Measurements from ENCODE around the gene FBXW12. TPM values are rescaled to one million over a fixed set of nuclear protein-coding genes. Genes with fewer than 3 reads are reported as not detected.
A peak's percentile ranks its signal among the peaks of the same experiment; 100 is the strongest.

Gene FBXW12
- total RNA-seq, 1 donor from 2014 or later = not detected

- ATAC-seq (no peak), DNase-seq (peak; percentile 44)
- no peak for TF ChIP-seq CTCF (IDR thresholded peaks at IDR 0.05)
- intact Hi-C loops (cut with DNase I) = no loop called here
- no peaks in the 10 kb centered on the region for H3K4me1 ChIP-seq
- no peaks in the 10 kb centered on the region for H3K9me3 ChIP-seq
- no peak overlapping the region for H3K27ac ChIP-seq
- no peaks in the 10 kb centered on the region for H3K27me3 ChIP-seq
- no peak overlapping the region for H3K4me3 ChIP-seq
- peaks cover 72% of the 10 kb centered on the region for H3K36me3 ChIP-seq
These were observed 36.8 kb downstream of the FBXW12 start for GRCh38 chr3:48408823-48409281.

- peak; percentile 46 for DNase-seq
- no peak for TF ChIP-seq CTCF (IDR thresholded peaks at IDR 0.05)
These were observed 37.5 kb downstream of the FBXW12 start for GRCh38 chr3:48409291-48410201.

GRCh38 chr3:48410205-48411040 lies 38.4 kb downstream of the FBXW12 start:
- no peaks in the 10 kb centered on the region for H3K9me3 ChIP-seq
- no peak overlapping the region for H3K4me3 ChIP-seq
- H3K27me3 ChIP-seq = no peaks in the 10 kb centered on the region
- ATAC-seq (no peak), DNase-seq (peak; percentile 43)
- TF ChIP-seq CTCF (IDR thresholded peaks at IDR 0.05) = no peak
- no peak overlapping the region for H3K27ac ChIP-seq
- H3K4me1 ChIP-seq = no peaks in the 10 kb centered on the region
- peaks cover 76% of the 10 kb centered on the region for H3K36me3 ChIP-seq
- intact Hi-C loops (cut with DNase I) = no loop called here

More at GRCh38 chr3:48409291-48410201, 37.5 kb downstream of the FBXW12 start:
- Histone ChIP-seq H3K27ac (no peak overlapping the region), H3K27me3 (no peaks in the 10 kb centered on the region), H3K9me3 (no peaks in the 10 kb centered on the region), H3K4me1 (no peaks in the 10 kb centered on the region), H3K36me3 (peaks cover 76% of the 10 kb centered on the region), H3K4me3 (no peak overlapping the region)
- intact Hi-C loops (cut with DNase I) = no loop called here
- no peak for ATAC-seq

GRCh38 chr3:48411041-48411588 lies 39.1 kb downstream of the FBXW12 start:
- Histone ChIP-seq H3K4me1 (no peaks in the 10 kb centered on the region), H3K27ac (no peak overlapping the region), H3K36me3 (peaks cover 76% of the 10 kb centered on the region), H3K27me3 (no peaks in the 10 kb centered on the region), H3K4me3 (no peak overlapping the region), H3K9me3 (no peaks in the 10 kb centered on the region)
- DNase-seq = no peak
- intact Hi-C loops (cut with DNase I) = no loop called here
- ATAC-seq = no peak
- TF ChIP-seq CTCF (IDR thresholded peaks at IDR 0.05) = no peak

GRCh38 chr3:48411606-48412374 lies 39.8 kb downstream of the FBXW12 start:
- Histone ChIP-seq H3K4me3 (no peak overlapping the region), H3K4me1 (no peaks in the 10 kb centered on the region), H3K9me3 (no peaks in the 10 kb centered on the region), H3K36me3 (peaks cover 71% of the 10 kb centered on the region), H3K27ac (no peak overlapping the region), H3K27me3 (no peaks in the 10 kb centered on the region)
- peak; percentile 44 for DNase-seq
- ATAC-seq = no peak
- intact Hi-C loops (cut with DNase I) = no loop called here
- no peak for TF ChIP-seq CTCF (IDR thresholded peaks at IDR 0.05)

Data from upper lobe of right lung (tissue), 1 donor.